ENCODE data around the gene CWH43. TPM values are rescaled to one million over a fixed set of nuclear protein-coding genes. Genes with fewer than 3 reads are reported as not detected.
"Not testable (repeated sequence)": the region's sequence is repeated elsewhere in the genome, so short reads cannot be mapped to it uniquely, and the experiment has no call there.

CWH43 gene
- total RNA-seq, 1 donor from 2014 or later, result 1.9 TPM

GRCh38 chr4:48976041-48976440 lies 10.0 kb upstream of the CWH43 start:
- no peak for DNase-seq (ENCODE audit: low spot score)

GRCh38 chr4:48979914-48980579 lies 6.0 kb upstream of the CWH43 start:
- DNase-seq (ENCODE audit: low spot score), result no peak

- not testable (repeated sequence) for DNase-seq (ENCODE audit: low spot score)
Measured at GRCh38 chr4:48984005-48984404, 2.1 kb upstream of the CWH43 start.

- no peak for DNase-seq (ENCODE audit: low spot score)
Measured at GRCh38 chr4:48985602-48985975, 486 bp upstream of the CWH43 start.

GRCh38 chr4:48986654-48987164 lies 634 bp downstream of the CWH43 start:
- no peak for DNase-seq (ENCODE audit: low spot score)

- DNase-seq (ENCODE audit: low spot score), result no peak
Measured at GRCh38 chr4:48989461-48990203, 3.6 kb downstream of the CWH43 start.

- DNase-seq (ENCODE audit: low spot score), result no peak
Measured at GRCh38 chr4:48991357-48991756, 5.3 kb downstream of the CWH43 start.

- DNase-seq (ENCODE audit: low spot score), result no peak
Measured at GRCh38 chr4:48997962-48998361, 11.9 kb downstream of the CWH43 start.

- no peak for DNase-seq (ENCODE audit: low spot score)
Measured at GRCh38 chr4:48998440-48998839, 12.4 kb downstream of the CWH43 start.

GRCh38 chr4:49000806-49001205 lies 14.7 kb downstream of the CWH43 start:
- no peak for DNase-seq (ENCODE audit: low spot score)

- no peak for DNase-seq (ENCODE audit: low spot score)
Measured at GRCh38 chr4:49002931-49003330, 16.9 kb downstream of the CWH43 start.

- DNase-seq (ENCODE audit: low spot score), result no peak
Measured at GRCh38 chr4:49018718-49019295, 32.7 kb downstream of the CWH43 start.

- no peak for DNase-seq (ENCODE audit: low spot score)
Measured at GRCh38 chr4:49032440-49033161, 46.5 kb downstream of the CWH43 start.

- no peak for DNase-seq (ENCODE audit: low spot score)
Measured at GRCh38 chr4:49036528-49036927, 50.5 kb downstream of the CWH43 start.

GRCh38 chr4:49044270-49044669 lies 58.2 kb downstream of the CWH43 start:
- no peak for DNase-seq (ENCODE audit: low spot score)

- DNase-seq (ENCODE audit: low spot score), result no peak
Measured at GRCh38 chr4:49058306-49058705, 72.2 kb downstream of the CWH43 start.

- DNase-seq (ENCODE audit: low spot score), result no peak
Measured at GRCh38 chr4:49063670-49064069, 77.6 kb downstream of the CWH43 start.

- not testable (repeated sequence) for DNase-seq (ENCODE audit: low spot score)
Measured at GRCh38 chr4:49072196-49072595, 86.1 kb downstream of the CWH43 start.

- DNase-seq (ENCODE audit: low spot score), result not testable (repeated sequence)
Measured at GRCh38 chr4:49091883-49092282, 105.8 kb downstream of the CWH43 start.

- DNase-seq (ENCODE audit: low spot score), result not testable (repeated sequence)
Measured at GRCh38 chr4:49092608-49093135, 106.6 kb downstream of the CWH43 start.

GRCh38 chr4:49096215-49096614 lies 110.1 kb downstream of the CWH43 start:
- not testable (repeated sequence) for DNase-seq (ENCODE audit: low spot score)

GRCh38 chr4:49096627-49097026 lies 110.6 kb downstream of the CWH43 start:
- DNase-seq (ENCODE audit: low spot score), result not testable (repeated sequence)
